Cardiac muscle cell (in vitro differentiated cells and primary cell): ENCODE data around the gene CLDN19. TPM values are rescaled to one million over a fixed set of nuclear protein-coding genes. Genes with fewer than 3 reads are reported as not detected.

Experiments
- DNase-seq, 2 donors: peaks; one replicate each; pipeline versions ENCODE4 v3.0.0 to v3.0.0-alpha.2; 2010 to 2017; ENCODE audit warnings: low read depth in 1 of 2, low spot score in 1 of 2
- H3K27ac ChIP-seq: fragments of 200-600 bp; sonication (generic); 2 replicates; pipeline ENCODE4 v1.5.1; 2016
- H3K27me3 ChIP-seq: fragments of 200-600 bp; sonication (generic); 2 replicates; pipeline ENCODE4 v1.6.0; 2016; ENCODE audit warnings: control low read depth
- H3K36me3 ChIP-seq: fragments of 200-600 bp; sonication (generic); 2 replicates; pipeline ENCODE4 v1.5.1; 2016; ENCODE audit warnings: control low read depth
- H3K4me1 ChIP-seq: fragments of 200-600 bp; sonication (generic); 2 replicates; pipeline ENCODE4 v1.8.1; 2017; ENCODE audit warnings: low read depth, mild to moderate bottlenecking, mixed run types
- H3K4me3 ChIP-seq: fragments of 200-600 bp; sonication (generic); 2 replicates; pipeline ENCODE4 v1.5.1; 2016; ENCODE audit warnings: mild to moderate bottlenecking
- H3K9me3 ChIP-seq: fragments of 200-600 bp; sonication (generic); 2 replicates; pipeline ENCODE4 v1.5.1; 2017; ENCODE audit warnings: low read depth, mild to moderate bottlenecking, control low read depth
- CTCF ChIP-seq: IDR thresholded peaks from 2 replicates; pipeline ENCODE4 v1.5.1; 2012; ENCODE audit warnings: low read depth, mild to moderate bottlenecking, low read length
- polyA plus RNA-seq: library from polyadenylated mRNA; unstranded; fragments of >200 nt; fragmentation: Nextera tagmentation; extraction: Ambion mirVana; gene quantifications from 2 replicates; pipeline ENCODE4 v1.2.1, GENCODE V29; 2016
- total RNA-seq: library from RNA; depleted of rRNA; stranded (reverse); fragments of >200 nt; gene quantifications from 2 replicates; pipeline ENCODE4 v1.2.3, GENCODE V29; 2016

The CLDN19 gene
- total and polyA plus RNA-seq, 2 experiments from 2014 or later = 4.3 to 12.9 TPM

- TF ChIP-seq CTCF = no peak
- no peak overlapping the region for H3K4me3 ChIP-seq
- peaks cover 54% of the 10 kb centered on the region for H3K36me3 ChIP-seq
- no peak overlapping the region for H3K27ac ChIP-seq
- DNase-seq = no peak
- no peaks in the 10 kb centered on the region for H3K4me1 ChIP-seq
- no peaks in the 10 kb centered on the region for H3K27me3 ChIP-seq
- no peaks in the 10 kb centered on the region for H3K9me3 ChIP-seq
These were observed 36.1 kb downstream of the CLDN19 start for GRCh38 chr1:42703888-42704464.

- H3K36me3 ChIP-seq = peaks cover 89% of the 10 kb centered on the region
- no peaks in the 10 kb centered on the region for H3K4me1 ChIP-seq
- no peaks in the 10 kb centered on the region for H3K9me3 ChIP-seq
- no peak for DNase-seq
- TF ChIP-seq CTCF = no peak
- no peaks in the 10 kb centered on the region for H3K27me3 ChIP-seq
- no peak overlapping the region for H3K4me3 ChIP-seq
- no peak overlapping the region for H3K27ac ChIP-seq
These were observed 40.0 kb downstream of the CLDN19 start for GRCh38 chr1:42700006-42700405.

GRCh38 chr1:42698081-42698813 lies 41.8 kb downstream of the CLDN19 start:
- no peaks in the 10 kb centered on the region for H3K9me3 ChIP-seq
- peaks cover 91% of the 10 kb centered on the region for H3K36me3 ChIP-seq
- no peak for DNase-seq
- no peak for TF ChIP-seq CTCF
- H3K4me3 ChIP-seq = no peak overlapping the region
- no peak overlapping the region for H3K27ac ChIP-seq
- no peaks in the 10 kb centered on the region for H3K27me3 ChIP-seq
- no peaks in the 10 kb centered on the region for H3K4me1 ChIP-seq

- no peak for DNase-seq
- no peaks in the 10 kb centered on the region for H3K9me3 ChIP-seq
- no peak overlapping the region for H3K4me3 ChIP-seq
- H3K4me1 ChIP-seq = peaks cover 12% of the 10 kb centered on the region
- no peaks in the 10 kb centered on the region for H3K27me3 ChIP-seq
- TF ChIP-seq CTCF = no peak
- no peak overlapping the region for H3K27ac ChIP-seq
- peaks cover 43% of the 10 kb centered on the region for H3K36me3 ChIP-seq
These were observed 47.1 kb downstream of the CLDN19 start for GRCh38 chr1:42692911-42693310.

GRCh38 chr1:42692461-42692860 lies 47.6 kb downstream of the CLDN19 start:
- H3K27ac ChIP-seq = no peak overlapping the region

More at GRCh38 chr1:42692461-42692860, 47.6 kb downstream of the CLDN19 start:
- Histone ChIP-seq H3K9me3 (no peaks in the 10 kb centered on the region), H3K36me3 (peaks cover 38% of the 10 kb centered on the region), H3K4me3 (no peak overlapping the region), H3K27me3 (no peaks in the 10 kb centered on the region), H3K4me1 (peaks cover 13% of the 10 kb centered on the region)
- no peak for DNase-seq
- TF ChIP-seq CTCF = no peak
